Breast epithelium (tissue), 3 donors: ENCODE data around the gene DENR.

Experiments used
- CTCF ChIP-seq, 3 donors: fragments of 450-650 bp; IDR thresholded peaks; one replicate each; pipeline ENCODE4 v1.5.1; 2016 to 2017; ENCODE audit warnings: antibody characterized with exemption in 3 of 3, mild to moderate bottlenecking in 3 of 3, moderate library complexity in 3 of 3
- POLR2AphosphoS5 ChIP-seq, 3 donors: sonication (generic); formaldehyde crosslinking; IDR thresholded peaks; one replicate each; pipeline ENCODE4 v1.6.1; 2017; ENCODE audit warnings: antibody characterized with exemption in 3 of 3

GRCh38 chr12:122803937-122804336 is 51.3 kb downstream of the DENR start:
- no peak for TF ChIP-seq CTCF (IDR thresholded peaks at IDR 0.05)
- TF ChIP-seq POLR2AphosphoS5 (IDR thresholded peaks at IDR 0.05) = no peak
